Adrenal gland (tissue), 5 donors: ENCODE results near the gene TEAD3.

ENCODE experiments used
- CTCF ChIP-seq, 6 experiments: fragments of 450-650 bp in 4 of 6; fragments of 200-600 bp in 2 of 6; sonication (generic) in 1 of 6; IDR thresholded peaks; 1 replicate in 5 of 6; 2 replicates in 1 of 6; pipeline versions ENCODE4 v1.5.1 to v1.8.0; 2016 to 2021; ENCODE audit warnings: antibody characterized with exemption in 6 of 6, mild to moderate bottlenecking in 2 of 6, moderate library complexity in 1 of 6
- POLR2A ChIP-seq, 2 donors: fragments of 450-650 bp; IDR thresholded peaks; one replicate each; pipeline ENCODE4 v1.6.1; 2017; ENCODE audit warnings: antibody characterized with exemption in 2 of 2, mild to moderate bottlenecking in 2 of 2, moderate library complexity in 1 of 2
- donor health status: DM: no; HTN: no; CAD: no.

- TF ChIP-seq CTCF (IDR thresholded peaks at IDR 0.05): no peak
- TF ChIP-seq POLR2A (IDR thresholded peaks at IDR 0.05): no peak
Observed at GRCh38 chr6:35512006-35512405, 15.1 kb upstream of the TEAD3 start.
